ENCODE data around the gene KCND3.
A peak's percentile ranks its signal among the peaks of the same experiment; 100 is the strongest.
"Not testable (repeated sequence)": the region's sequence is repeated elsewhere in the genome, so short reads cannot be mapped to it uniquely, and the experiment has no call there.

KCND3 gene

DNA sequence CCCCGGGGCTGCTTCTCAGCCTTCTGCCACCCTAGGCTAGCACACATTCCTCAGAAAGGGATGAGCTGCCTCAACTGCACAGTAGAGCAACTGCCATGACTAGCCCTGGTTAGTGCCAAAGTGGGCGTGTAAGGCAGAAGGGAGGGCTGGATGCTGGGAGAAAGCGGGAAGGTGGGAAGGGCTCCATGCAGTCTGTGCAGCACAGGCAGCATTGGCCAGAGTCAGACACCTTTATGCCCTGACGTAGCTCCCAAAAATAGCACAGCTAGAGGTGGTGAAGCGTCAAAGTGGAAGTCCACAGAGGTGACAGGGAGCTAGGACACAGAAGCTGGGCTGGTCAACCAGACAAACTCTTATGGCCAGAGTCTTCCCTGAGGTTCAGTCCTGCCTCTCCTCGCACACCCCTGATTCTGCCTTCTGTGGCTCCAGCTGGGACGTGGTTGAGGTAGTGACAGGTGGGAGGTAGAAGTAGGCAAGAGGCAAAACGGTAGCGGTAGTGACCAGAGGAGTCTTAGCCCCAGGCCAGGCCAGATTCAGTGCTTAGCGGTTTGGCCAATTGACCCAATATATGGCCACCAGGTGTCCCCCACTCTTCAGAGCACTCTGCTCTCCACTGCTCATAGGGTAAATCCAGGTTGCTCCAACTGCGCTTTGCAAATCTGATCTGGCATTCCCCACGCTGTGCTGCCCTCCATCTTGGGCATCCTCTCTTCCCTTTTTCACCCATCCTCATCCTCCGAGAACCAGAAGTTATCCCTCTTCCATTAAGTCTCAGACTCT, 188.2 kb downstream of the KCND3 start:
- no peak for DNase-seq

DNA sequence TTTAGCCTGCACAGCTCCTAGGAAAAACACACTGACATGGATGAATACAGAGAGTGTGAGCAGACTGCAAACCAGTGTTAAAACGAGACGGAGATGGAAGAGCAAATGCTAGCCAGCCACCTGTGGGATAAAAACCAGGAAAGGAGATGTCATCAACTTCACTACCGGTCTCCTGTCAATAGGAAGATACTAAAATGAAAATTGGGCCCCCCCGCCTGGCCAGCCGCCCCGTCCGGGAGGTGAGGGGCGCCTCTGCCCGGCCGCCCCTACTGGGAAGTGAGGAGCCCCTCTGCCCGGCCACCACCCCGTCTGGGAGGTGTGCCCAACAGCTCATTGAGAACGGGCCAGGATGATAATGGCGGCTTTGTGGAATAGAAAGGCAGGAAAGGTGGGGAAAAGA, 189.7 kb downstream of the KCND3 start:
- DNase-seq: not testable (repeated sequence)

DNA sequence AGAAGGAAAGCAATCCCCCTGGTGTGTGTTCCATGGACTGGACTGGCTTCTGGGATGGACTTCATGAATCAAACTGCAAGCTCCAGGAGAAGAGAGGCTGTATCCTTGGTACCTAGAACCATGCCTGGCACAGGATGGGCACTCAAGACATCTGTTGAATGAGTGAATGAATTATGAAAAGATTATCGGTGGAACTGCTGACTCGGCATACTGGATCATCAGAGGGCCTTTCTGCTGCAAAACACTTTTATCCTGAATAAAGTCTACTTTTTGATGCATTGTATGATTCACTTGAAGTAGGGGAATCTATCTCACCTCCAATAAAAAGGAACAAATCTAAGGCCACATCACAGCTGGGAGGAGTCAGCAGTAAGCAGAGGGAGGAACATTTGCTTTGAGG, 190.9 kb downstream of the KCND3 start:
- no peak for DNase-seq

DNA sequence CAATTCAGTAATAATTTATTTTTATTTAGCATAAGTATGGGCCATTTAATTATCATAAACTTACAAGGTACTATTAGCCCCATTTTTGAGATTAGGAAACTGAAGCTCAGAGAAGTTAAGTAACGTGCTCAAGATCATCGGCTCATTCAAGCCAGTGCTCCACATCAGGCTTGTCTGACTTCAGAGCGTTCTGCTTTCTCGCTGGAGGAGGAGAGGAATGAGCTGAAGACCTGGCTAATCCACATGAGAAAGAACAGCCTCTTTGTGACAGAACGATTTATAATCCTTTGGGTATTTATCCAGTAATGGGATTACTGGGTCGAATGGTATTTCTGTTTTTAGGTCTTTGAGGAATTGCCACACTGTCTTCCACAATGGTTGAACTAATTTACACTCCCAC, 194.1 kb downstream of the KCND3 start:
- DNase-seq: no peak

DNA sequence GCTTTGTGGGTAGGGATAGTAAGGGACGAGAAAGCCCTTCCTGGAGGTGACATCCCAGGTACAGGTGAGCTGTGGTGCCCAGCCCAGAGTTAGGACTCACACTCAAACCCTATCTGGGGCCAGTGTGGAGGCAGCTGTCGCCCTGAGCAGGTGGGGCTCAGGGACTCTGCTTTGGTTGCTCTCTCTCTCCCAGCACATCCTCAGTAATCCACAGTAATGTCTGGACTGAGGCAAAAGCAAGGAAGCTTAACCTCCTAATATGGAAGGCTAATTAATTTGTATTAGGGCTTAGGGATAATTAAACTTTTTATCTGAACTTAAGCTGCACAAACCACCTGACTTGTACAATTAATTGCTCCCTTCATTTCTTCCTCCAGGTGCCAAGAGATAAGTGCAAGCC, 195.5 kb downstream of the KCND3 start:
- DNase-seq: no peak

DNA sequence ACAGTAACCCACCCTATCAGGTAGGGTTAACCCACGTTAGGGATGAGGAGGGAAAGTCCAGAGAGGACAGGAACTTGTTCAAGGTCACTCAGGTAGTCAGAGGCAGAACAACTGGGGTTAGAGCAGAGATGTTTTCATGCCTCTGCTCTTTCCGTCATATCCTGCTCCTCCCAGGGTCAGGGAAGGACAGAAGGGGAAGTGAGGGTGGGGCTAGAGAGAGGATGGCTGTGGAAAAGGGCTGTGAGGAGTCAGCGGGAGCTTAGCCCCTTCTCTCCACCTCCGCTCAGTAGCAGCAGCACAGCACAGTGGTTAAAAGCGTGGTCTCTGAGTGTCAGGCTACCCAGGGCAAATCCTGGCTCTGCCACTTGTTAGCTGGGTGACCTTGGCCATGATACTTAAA, 197.2 kb downstream of the KCND3 start:
- DNase-seq: no peak

DNA sequence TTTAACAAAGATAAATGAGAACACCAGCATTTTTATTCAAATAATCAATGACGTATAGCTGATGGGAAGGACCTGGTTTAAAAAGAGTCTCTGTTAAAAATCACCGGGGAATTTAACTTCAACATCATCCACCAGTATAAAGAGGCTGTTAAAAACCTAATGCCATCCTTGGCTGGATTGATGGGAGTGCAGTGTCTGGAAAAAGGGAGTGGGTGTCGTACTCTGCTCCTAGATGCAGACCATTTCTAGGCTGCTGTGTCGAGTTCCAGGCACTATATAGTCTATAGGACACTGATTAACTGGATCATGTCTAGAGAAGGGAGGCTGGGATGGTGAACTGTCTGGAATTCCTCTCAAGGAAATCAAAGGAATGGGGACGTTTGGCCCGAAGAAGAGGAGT, 197.7 kb downstream of the KCND3 start:
- no peak for DNase-seq

DNA sequence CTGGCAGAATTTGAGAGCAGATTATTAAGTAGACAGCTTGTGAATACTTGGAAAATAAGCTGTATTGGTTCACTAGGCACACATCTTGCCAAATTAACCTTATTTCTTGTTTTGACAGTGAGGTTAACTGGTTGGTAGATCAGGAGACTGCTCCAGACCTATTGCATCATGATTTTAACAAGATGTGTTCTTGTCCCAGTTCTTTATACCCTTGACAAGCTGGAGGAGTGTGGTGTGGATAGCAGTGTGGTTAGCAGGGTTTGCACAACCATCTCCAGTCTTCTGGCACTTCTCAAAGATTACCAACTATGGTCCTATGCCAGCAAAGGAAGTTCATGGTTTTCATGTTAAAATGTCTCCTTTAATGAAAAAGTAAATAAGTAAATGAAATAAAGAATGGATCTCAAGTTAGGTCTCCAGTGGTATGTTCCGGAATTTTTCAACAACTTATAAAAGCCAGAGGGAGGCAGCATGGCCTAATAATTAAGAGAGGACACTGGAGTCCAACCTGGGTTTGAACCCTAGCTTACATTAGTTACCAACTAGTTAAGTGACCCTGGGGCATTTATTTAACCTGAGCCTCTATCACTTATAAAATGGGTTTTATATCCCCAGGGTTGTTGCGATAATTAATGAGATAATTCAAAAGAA, 199.7 kb downstream of the KCND3 start:
- no peak for DNase-seq

DNA sequence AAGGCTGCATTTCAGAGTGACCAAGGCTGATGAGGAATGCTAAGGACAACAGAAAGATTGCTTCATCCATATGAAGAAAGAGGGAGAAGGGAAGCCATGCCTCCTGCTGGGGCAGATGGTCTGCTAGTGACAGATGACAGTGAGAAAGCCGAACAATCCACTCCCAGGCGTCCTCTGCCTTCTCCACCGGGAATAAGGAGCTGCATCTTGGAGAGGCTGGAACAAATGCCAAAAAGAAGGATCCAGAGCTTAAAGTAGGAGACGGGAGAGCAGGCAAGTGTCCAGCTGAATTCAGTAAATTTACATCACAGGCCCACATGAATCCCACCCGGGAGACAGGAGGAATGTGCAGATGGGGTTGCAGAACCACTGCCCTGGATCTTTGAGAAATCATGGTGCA, 200.3 kb downstream of the KCND3 start:
- DNase-seq: no peak

DNA sequence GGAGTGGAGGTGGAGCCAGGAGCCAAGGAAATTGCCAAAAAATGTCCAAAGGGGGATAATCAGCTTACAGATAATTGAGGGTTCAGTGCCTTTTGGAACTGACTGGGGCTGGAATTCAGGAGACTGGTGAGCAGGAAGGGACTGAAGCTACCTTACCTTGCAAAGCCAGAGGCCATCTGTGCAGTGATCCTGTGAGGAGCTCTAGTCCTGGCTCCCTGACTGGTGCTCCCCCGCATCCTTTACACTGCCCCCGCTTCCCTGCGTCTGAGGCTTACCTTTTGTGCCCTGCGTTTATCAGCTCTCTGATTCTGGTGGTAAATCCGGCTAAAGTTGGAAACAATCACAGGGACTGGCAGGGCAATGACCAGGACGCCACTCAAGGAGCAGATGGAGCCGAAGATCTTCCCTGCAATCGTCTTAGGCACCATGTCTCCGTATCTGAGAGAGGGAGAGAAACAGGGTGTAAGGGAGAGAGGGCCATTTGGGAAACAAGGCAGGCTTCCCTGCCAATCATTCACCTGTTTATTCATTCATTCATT, 202.7 kb downstream of the KCND3 start:
- no peak for DNase-seq

DNA sequence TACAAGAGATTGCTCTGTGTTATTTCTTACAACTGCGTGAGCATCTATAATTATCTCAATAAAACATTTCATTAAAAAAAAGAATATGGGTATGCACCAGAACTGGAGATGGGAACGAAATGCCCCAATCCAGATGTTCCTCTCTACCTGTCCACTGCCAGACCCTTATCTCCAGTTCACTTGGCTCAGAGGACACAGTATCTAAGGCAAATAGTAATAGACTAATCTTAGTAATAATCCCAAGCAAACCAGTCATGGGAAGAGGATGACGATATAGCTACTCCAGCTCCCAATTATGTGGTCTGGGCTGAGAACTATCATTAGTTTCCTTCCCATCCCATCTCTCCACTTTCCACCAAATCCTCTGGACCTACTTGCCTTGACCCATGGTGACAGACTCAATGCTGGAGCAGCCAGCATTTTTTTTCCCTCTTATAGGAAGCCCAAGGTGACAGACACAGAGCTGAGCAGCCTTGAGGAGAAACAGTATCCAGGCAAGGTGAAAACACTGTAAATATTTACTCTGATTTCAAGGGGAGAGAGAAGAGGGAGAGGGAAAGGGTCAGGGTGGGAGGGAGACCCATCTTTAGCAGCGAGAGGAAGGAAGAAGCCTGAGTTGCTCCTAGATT, 205.1 kb downstream of the KCND3 start:
- no peak for DNase-seq

DNA sequence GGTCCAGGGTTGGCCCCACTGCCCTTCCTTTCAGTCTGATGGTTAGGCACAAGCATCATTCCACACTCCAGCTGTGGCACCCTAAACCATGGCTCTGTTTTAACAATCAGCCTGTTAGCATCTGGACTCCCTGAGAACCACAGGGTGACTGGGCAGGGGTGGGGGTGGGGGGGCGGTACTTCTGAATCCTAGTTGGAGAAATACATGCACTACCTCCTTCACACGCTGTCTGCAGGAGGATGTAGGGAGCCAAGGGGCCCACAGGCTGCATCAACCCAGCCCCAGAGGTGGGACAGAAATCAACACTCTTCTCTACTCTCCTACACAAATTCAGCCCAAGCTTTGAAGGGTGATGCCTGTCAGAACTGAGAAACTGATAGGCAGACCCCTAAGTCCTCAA, 209.9 kb downstream of the KCND3 start:
- DNase-seq: no peak

DNA sequence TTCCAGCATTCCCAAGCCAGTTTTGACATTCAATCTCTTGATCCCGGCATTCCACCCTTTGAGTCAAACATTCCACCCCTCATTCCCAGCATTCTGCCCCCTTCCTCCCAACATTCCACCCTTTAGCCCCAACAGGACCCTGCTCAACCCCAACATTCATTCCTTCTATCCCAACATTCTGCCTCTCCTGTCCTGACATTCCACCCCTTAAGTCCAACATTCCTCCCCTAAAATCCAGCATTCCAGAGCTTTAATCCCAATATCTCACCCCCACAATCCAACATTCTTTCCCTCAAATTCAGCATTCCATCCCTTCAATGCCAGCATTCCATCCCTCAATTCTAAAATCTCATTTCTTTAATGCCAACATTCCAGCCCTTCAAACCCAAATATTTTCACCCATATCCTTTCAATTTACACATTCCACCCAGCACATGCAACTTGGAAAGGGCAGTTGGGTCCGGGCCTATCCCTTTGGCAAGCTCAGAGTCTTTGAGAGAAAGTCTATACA, 210.9 kb downstream of the KCND3 start:
- no peak for DNase-seq

DNA sequence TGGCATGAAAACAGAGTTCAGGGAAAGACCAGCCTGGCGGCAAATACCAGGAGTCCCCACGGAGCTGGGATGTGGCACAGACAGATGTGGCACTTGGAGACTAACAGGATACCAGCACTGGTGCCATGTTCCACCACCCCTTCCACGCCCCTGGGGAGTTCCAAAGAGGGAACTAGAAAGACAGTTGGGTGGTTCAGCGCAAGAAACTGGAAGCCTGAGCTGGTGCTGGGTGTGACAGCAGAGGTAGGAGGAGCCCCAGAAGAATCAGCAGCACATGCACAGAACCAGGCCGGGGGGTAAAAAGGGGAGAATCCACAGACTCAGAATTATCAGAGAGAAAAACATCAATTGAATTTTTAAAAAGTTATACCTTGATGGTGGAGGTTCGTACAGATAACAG, 211.4 kb downstream of the KCND3 start:
- no peak for DNase-seq

DNA sequence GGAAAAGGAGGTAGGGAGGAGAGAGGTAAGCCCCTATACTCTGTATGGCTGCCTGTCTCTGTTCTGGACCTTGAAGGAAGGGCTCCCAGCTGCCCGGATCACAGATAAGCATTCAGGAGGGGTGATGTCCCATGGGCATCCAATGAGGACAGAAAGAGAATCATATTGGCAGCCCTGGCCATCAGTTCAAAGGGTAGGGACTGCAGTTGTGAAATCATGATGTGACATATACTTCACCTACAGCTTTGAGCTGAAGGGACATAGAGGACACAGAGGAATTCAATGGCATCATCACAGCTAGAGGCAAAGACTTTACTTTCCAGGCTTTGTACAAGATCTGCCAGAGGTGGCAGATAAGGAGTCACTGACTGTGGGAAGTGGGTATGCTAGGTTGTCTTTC, 212.2 kb downstream of the KCND3 start:
- DNase-seq: no peak

DNA sequence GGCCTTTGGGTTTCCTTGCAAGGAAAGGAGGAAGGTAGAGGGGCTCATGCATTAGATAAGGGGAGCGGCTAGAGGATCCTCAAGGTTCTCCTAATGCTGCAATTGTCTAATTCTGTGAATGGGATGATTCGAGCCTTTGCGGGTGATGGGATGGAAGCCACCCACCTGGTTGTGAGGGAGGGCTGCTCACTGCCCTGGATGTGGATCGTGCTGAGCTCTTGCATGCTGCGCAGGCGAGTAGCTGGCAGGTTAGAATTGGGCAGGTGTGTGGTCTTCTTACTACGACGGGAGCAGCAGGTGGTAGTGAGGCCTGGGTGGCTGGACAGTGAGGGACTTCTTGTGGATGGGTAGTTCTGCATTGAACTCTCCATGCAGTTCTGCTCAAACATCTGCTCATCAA, 212.6 kb downstream of the KCND3 start:
- DNase-seq: no peak

DNA sequence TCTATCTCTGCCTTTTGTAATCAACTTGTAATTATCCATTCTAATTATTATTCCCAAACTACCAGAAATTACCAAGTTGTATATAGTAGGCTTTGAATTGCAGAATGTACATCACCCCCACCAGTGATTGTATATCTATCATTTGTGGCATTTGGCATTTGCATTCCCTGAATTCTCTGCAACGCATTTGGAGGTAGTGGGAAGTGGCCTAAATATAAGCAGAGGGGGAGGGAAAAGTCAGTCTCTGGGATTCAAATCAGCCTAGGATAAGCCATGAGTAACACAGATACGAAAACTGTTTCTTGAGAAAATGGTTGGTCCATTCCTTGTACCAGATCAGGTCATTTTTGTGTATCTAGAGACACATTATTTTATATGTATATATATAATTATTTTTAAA, 213.1 kb downstream of the KCND3 start:
- no peak for DNase-seq

DNA sequence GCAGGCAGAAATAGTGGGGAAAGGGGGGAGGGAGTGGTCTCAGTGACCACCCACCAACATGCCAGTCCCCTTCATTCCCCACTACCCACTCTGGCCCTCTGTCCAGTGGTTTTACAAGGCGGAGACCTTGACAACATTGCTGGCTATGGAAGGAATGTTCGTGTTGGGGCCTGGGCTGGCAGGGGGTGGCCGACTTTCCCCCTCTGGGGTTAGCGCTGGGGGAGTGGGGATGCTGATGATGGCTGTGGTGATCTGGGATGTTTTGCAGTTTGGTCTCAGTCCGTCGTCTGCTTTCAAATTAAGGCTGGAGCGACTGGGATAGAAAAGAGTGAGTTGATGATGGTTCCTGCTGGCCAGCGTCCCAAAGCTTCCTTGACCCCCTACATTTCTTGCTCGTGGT, 213.5 kb downstream of the KCND3 start:
- no peak for DNase-seq

DNA sequence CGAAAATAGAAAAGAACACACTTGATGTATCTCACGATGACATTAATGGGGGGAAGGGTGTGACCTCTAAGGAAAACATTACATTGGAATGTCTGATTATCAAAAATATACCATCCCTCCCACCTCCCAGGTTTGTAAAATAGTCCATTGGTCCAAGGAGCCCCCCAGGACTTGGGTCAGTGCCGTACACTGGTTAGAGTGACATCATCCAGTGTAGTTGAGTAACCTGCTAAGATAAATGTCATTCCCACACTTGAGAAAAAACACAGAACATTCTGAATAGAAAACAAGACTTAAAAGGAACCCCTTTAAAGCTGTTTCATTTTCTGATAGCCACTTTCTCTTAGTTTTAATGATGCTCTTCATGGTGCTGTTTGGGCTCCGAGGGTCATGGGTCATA, 218.6 kb downstream of the KCND3 start:
- no peak for DNase-seq

DNA sequence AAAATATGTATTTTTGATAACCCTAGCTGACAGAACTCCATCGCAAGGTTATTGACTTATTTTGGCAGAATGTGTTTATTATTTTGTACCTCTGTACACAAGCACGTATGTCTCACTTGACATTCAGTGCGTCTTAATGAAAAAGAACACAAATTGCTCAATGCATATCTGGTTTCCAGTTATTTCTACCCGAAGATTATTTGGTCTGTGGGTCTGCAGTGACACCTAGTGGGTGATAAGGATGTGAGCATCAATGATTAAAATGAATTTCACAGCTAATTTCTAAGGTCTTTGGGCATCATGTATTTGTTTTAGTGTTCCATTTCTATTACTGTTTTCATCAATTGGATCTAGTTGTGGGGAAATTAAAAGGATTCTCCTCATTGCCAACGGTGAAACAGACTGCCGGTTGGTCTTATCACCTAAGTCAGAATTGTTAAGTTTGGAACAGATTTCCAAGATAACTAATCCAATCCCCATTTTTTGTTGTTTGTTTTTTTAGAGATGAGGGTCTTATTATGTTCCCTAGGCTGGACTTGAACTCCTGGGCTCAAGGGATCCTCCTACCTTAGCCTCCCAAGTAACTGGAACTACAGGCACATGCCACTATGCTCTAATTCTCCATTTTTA, 219.8 kb downstream of the KCND3 start:
- peak in 1 of 2 experiments; percentile 48 for DNase-seq

DNA sequence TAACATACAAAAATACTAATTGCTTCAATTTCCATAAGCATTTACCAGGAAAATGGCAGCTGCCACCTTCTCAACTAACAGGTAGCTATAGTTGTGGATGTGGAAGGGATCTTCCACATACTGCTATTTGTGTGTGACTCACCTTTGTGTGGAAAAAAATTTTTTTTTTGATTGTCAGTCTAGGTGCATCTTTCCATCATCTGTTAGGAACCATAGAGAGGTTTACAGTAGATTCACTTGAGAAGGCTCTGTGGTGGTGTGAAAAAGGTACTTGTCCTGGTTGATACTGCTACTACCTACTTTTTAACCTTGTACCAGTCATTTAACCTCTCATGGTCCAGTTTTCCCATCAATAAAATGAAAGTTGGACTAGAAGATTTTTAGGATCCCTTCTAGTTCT, 220.8 kb downstream of the KCND3 start:
- no peak for DNase-seq

DNA sequence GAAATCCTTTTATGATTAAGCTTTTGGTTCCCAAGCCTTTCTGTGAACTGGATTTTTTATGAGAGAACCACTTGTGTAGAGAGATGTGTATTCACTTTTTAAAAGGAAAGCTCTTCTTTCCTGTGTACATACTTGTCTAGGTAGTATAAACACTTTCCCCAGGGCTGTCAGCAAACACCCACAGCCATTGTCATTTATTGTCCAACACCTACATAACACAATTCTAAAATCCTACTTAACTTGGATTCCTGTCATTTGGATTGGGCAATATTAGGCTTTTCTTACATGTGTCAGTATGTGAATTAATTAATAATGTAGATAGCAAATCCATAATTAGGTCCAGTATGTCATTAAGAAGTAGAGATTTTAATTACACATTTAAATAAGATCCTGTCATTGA, 221.4 kb downstream of the KCND3 start:
- no peak for DNase-seq

DNA sequence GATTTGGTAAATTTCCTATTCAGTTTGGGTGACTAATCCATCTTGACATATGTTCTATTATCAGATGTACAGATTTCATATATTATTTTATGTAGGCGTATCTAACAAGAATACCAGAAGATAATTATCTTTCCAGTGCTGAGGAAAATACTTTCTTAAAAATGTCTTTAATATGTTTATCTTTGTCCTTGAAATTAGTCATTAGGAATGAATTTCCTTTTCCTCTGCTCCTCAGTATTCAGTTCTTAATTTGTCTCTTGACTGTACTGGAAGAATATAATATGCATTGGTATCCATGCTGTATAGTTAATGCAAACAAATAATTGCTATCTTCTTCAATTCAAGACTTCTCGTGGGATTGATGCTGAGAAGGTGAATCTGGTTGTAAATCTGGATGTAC, 227.1 kb downstream of the KCND3 start:
- DNase-seq: no peak

Data from SW 1271 (cell line).